Activated T-helper 2 cell treated with anti-CD3 and anti-CD28 coated beads, Interferon-gamma antibody, Interleukin-2, Interleukin-4, amounts not matched to agents 10 μg/mL and 5 μg/mL and 100 μg/mL, durations not matched to agents 14 hours and 24 hours and 36 hours (primary cell): Measurements from ENCODE around the gene IQUB. TPM values are rescaled to one million over a fixed set of nuclear protein-coding genes. Genes with fewer than 3 reads are reported as not detected.
"Not testable (repeated sequence)": the region's sequence is repeated elsewhere in the genome, so short reads cannot be mapped to it uniquely, and the experiment has no call there.

Source experiments
- DNase-seq: peaks from one replicate; pipeline ENCODE4 v3.0.0; 2021; ENCODE audit warnings: low spot score
- H3K27ac Mint-ChIP-seq: one replicate; pipeline ENCODE4 v1.8.0; 2021; ENCODE audit warnings: mixed read lengths
- H3K27me3 Mint-ChIP-seq: one replicate; pipeline ENCODE4 v1.8.0; 2021; ENCODE audit warnings: low read depth, mixed read lengths
- H3K36me3 Mint-ChIP-seq: one replicate; pipeline ENCODE4 v1.8.0; 2021; ENCODE audit warnings: low read depth, mixed read lengths
- H3K4me1 Mint-ChIP-seq: one replicate; pipeline ENCODE4 v1.8.0; 2021; ENCODE audit warnings: low read depth, mixed read lengths
- H3K4me3 Mint-ChIP-seq: one replicate; pipeline ENCODE4 v1.8.0; 2021; ENCODE audit warnings: low read depth, mild to moderate bottlenecking, moderate library complexity, mixed read lengths
- H3K9me3 Mint-ChIP-seq: one replicate; pipeline ENCODE4 v1.8.0; 2021; ENCODE audit warnings: mixed read lengths
- intact Hi-C: fragments of 100-400 bp; cut with micrococcal nuclease; formaldehyde crosslinking; loops from one replicate; pipeline ENCODE4 v1.15.1; 2023
- total RNA-seq: library from RNA; stranded (reverse); gene quantifications from 2 replicates; pipeline ENCODE4 v1.2.3, GENCODE V29; 2022

Gene IQUB
- total RNA-seq, 1 donor from 2014 or later, result 0.25 TPM

DNA sequence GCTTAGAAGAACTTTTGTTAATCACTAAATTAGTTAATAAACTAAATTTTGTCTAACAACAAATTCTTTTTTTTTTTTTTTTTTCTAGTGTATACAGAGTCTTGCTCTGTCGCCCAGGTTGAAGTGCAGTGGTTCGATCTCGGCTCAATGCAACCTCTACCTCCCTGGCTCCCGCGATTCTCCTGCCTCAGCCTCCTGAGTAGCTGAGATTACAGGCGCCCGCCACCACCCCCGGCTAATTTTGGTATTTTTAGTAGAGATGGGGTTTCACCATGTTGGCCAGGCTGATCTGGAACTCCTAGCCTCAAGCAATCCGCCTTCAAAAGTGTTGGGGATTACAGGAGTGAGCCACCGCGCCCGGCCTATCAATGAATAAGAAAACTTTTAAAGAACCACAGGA, 1.1 kb upstream of the IQUB start:
- H3K27me3 Mint-ChIP-seq, result peaks cover 17% of the 10 kb centered on the region
- no peaks in the 10 kb centered on the region for H3K36me3 Mint-ChIP-seq
- no peak for DNase-seq
- peaks cover 23% of the 10 kb centered on the region for H3K4me1 Mint-ChIP-seq
- H3K27ac Mint-ChIP-seq, result no peak overlapping the region
- peak overlapping the region; percentile 35 for H3K4me3 Mint-ChIP-seq
- intact Hi-C loops, result loop anchor here (1.0 kb wide), 2 partner anchors 22 to 41 kb away; partner anchors contain the start of gene NDUFA5
- no peaks in the 10 kb centered on the region for H3K9me3 Mint-ChIP-seq

- Mint-ChIP-seq H3K4me1 (peaks cover 23% of the 10 kb centered on the region), H3K4me3 (peak overlapping the region; percentile 88), H3K27me3 (peaks cover 17% of the 10 kb centered on the region), H3K9me3 (no peaks in the 10 kb centered on the region), H3K36me3 (no peaks in the 10 kb centered on the region), H3K27ac (no peak overlapping the region)
- intact Hi-C loops, result loop anchor here (5.0 kb wide), 1 partner anchor 213 kb away; the partner anchor contains the start of gene WASL
- no peak for DNase-seq
Measured at GRCh38 chr7:123533929-123534382, 439 bp downstream of the IQUB start.

DNA sequence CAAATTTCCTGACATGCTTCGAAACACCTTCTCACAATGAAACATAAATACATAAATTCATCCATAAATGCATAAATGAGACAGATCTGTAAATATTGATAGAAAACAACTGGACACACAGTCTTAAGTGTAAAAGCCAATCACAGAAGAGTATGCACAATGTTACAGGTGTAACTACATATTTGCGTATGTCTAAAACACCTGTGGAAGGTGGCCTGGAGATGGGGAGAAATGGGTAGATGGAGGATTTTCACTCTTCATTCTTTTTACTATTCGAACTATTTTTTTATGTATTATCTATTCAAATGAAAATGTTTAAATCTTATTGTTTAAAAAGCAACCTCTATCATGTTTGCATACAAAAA, 860 bp downstream of the IQUB start:
- Mint-ChIP-seq H3K4me1 (peaks cover 23% of the 10 kb centered on the region), H3K4me3 (peak overlapping the region; percentile 88), H3K9me3 (no peaks in the 10 kb centered on the region), H3K36me3 (no peaks in the 10 kb centered on the region), H3K27ac (no peak overlapping the region), H3K27me3 (peaks cover 17% of the 10 kb centered on the region)
- intact Hi-C loops, result loop anchor here (5.0 kb wide), 1 partner anchor 214 kb away; the partner anchor contains the start of gene WASL
- DNase-seq, result no peak

DNA sequence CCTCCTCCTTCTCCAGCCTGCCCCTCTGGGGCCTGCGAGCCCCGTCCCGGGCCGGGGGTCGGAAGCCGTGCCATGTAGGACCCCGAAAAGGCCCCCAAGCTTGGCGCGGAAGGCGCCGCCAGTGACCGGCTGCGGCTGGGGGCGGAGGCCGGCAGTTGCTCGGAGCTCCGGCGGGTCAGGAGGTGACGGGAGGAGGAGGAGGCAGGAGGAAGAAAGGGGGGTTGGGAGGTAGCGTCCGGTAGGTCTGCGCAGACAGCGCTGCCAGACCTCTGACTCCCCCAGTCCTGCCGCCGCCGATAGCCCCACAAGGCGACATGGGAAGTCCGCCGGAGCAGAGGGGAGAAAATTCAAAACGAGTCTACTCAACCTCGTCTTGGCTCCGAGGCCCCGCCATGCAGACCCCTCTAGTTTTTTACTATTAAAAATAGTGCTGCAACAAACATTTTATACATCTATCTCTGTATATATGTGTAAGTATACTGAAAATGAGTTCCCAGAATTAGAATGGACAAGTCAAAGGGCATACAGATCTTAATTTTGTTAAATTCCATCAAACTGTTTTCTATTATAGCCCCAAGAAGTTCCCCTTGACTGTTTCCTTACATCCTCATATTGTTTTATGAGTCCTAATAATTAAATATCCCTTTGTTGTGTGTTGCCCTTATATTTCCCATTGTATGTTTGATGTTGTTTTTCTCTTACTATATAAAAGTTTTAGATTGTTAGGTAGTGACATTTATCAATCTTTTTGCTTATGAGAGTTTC, 1.4 kb downstream of the IQUB start:
- intact Hi-C loops, result loop anchor here (5.0 kb wide), 1 partner anchor 214 kb away; the partner anchor contains the start of gene WASL
- Mint-ChIP-seq H3K4me3 (peak overlapping the region; percentile 24), H3K27me3 (peaks cover 17% of the 10 kb centered on the region), H3K4me1 (peaks cover 17% of the 10 kb centered on the region)
- not testable (repeated sequence) for H3K36me3 Mint-ChIP-seq, H3K27ac Mint-ChIP-seq, H3K9me3 Mint-ChIP-seq
- peak; percentile 46 for DNase-seq

DNA sequence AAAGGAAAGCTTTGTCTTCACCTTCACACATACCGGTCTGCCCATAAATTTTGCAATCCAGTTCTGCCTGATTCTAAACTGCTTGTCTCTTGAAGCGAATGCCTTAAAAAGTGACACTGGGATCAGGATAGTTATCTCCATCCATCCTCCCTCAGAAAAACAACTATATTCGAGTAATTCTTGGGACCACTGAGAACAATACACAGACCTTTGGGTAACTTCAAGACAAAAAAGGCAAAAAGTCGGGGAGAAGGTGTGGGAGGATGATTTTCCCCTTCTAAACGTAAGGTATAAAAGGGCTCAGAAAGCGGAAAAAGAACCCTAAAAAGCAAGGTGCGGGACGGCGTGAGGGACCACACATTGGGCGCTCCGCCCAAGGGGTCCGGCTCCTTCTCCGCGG, 2.1 kb downstream of the IQUB start:
- Mint-ChIP-seq H3K4me3 (peak overlapping the region; percentile 38), H3K27me3 (peaks cover 17% of the 10 kb centered on the region), H3K4me1 (peaks cover 17% of the 10 kb centered on the region)
- H3K9me3 Mint-ChIP-seq, H3K36me3 Mint-ChIP-seq, H3K27ac Mint-ChIP-seq, DNase-seq: not testable (repeated sequence)
- intact Hi-C loops, result loop anchor here (5.0 kb wide), 1 partner anchor 215 kb away; the partner anchor contains the start of gene WASL

- H3K4me1 Mint-ChIP-seq, result peaks cover 12% of the 10 kb centered on the region
- not testable (repeated sequence) for H3K9me3 Mint-ChIP-seq, H3K4me3 Mint-ChIP-seq, DNase-seq, H3K36me3 Mint-ChIP-seq, H3K27ac Mint-ChIP-seq
- peaks cover 17% of the 10 kb centered on the region for H3K27me3 Mint-ChIP-seq
- intact Hi-C loops, result loop anchor here (5.0 kb wide), 1 partner anchor 217 kb away; the partner anchor contains the start of gene WASL
Measured at GRCh38 chr7:123530035-123530591, 4.3 kb downstream of the IQUB start.

DNA sequence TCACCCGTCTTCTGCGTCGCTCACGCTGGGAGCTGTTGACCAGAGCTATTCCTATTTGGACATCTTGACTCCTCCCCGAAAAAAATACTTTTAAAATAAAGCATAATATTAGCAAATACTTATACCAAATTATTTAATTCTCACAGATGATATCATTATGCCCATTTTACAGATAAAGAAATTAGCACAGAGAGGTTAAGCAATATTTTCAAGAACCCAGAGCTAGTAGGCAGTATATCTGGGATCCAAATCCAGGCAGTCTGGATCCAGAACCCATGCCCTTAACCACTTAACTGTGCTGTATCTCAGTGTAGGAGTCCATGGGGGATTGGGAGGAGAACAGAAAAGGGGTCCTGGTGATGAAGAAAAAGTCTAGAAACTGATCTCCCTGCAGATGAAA, 6.1 kb downstream of the IQUB start:
- intact Hi-C loops, result no loop called here
- no peak overlapping the region for H3K27ac Mint-ChIP-seq
- H3K27me3 Mint-ChIP-seq, result peaks cover 10% of the 10 kb centered on the region
- H3K9me3 Mint-ChIP-seq, result no peaks in the 10 kb centered on the region
- peaks cover 4% of the 10 kb centered on the region for H3K4me1 Mint-ChIP-seq
- H3K4me3 Mint-ChIP-seq, result no peak overlapping the region
- H3K36me3 Mint-ChIP-seq, result no peaks in the 10 kb centered on the region
- DNase-seq, result no peak

DNA sequence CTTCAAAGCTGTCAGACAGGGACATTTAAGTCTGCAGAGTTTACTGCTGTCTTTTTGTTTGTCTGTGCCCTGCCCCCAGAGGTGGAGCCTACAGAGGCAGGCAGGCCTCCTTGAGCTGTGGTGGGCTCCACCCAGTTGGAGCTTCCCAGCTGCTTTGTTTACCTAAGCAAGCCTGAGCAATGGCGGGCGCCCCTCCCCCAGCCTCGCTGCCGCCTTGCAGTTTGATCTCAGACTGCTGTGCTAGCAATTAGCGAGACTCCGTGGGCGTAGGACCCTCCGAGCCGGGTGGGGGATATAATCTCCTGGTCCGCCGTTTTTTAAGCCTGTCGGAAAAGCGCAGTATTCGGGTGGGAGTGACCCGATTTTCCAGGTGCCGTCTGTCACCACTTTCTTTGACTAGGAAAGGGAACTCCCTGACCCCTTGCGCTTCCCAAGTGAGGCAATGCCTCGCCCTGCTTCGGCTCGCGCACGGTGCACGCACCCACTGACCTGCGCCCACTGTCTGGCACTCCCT, 6.6 kb downstream of the IQUB start:
- H3K4me1 Mint-ChIP-seq, H3K27me3 Mint-ChIP-seq, H3K36me3 Mint-ChIP-seq, H3K9me3 Mint-ChIP-seq, H3K27ac Mint-ChIP-seq, DNase-seq, H3K4me3 Mint-ChIP-seq, intact Hi-C loops: not testable (repeated sequence)

DNA sequence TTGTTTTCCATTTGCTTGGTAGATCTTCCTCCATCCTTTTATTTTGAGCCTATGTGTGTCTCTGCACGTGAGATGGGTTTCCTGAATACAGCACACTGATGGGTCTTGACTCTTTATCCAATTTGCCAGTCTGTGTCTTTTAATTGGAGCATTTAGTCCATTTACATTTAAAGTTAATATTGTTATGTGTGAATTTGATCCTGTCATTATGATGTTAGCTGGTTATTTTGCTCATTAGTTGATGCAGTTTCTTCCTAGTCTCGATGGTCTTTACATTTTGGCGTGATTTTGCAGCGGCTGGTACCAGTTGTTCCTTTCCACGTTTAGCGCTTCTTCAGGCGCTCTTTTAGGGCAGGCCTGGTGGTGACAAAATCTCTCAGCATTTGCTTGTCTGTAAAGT, 7.9 kb downstream of the IQUB start:
- H3K4me3 Mint-ChIP-seq, intact Hi-C loops, H3K27me3 Mint-ChIP-seq, DNase-seq, H3K4me1 Mint-ChIP-seq, H3K36me3 Mint-ChIP-seq, H3K9me3 Mint-ChIP-seq, H3K27ac Mint-ChIP-seq: not testable (repeated sequence)

GRCh38 chr7:123522066-123522465, 12.3 kb downstream of the IQUB start:
- no peak overlapping the region for H3K27ac Mint-ChIP-seq

GRCh38 chr7:123505221-123505620, 29.2 kb downstream of the IQUB start:
- H3K9me3 Mint-ChIP-seq, result no peaks in the 10 kb centered on the region
- intact Hi-C loops, result no loop called here

More at GRCh38 chr7:123522066-123522465, 12.3 kb downstream of the IQUB start:
- H3K27me3 Mint-ChIP-seq, result peaks cover 11% of the 10 kb centered on the region
- intact Hi-C loops, result no loop called here
- no peaks in the 10 kb centered on the region for H3K4me1 Mint-ChIP-seq
- no peaks in the 10 kb centered on the region for H3K9me3 Mint-ChIP-seq
- no peaks in the 10 kb centered on the region for H3K36me3 Mint-ChIP-seq
- no peak overlapping the region for H3K4me3 Mint-ChIP-seq
- DNase-seq, result no peak

GRCh38 chr7:123502201-123502600, 32.2 kb downstream of the IQUB start:
- H3K27me3 Mint-ChIP-seq, result no peaks in the 10 kb centered on the region
- no peak for DNase-seq
- no peak overlapping the region for H3K4me3 Mint-ChIP-seq
- H3K36me3 Mint-ChIP-seq, result no peaks in the 10 kb centered on the region
- intact Hi-C loops, result no loop called here
- no peak overlapping the region for H3K27ac Mint-ChIP-seq
- H3K9me3 Mint-ChIP-seq, result no peaks in the 10 kb centered on the region
- H3K4me1 Mint-ChIP-seq, result no peaks in the 10 kb centered on the region

More at GRCh38 chr7:123505221-123505620, 29.2 kb downstream of the IQUB start:
- Mint-ChIP-seq H3K27me3 (peaks cover 4% of the 10 kb centered on the region), H3K4me3 (no peak overlapping the region), H3K27ac (no peak overlapping the region), H3K4me1 (no peaks in the 10 kb centered on the region), H3K36me3 (no peaks in the 10 kb centered on the region)
- no peak for DNase-seq
